HTERT RPE-1 (cell line): Measurements from ENCODE around the gene ALDH1B1.

Experiments used
- in situ Hi-C: fragments of 300-500 bp; cut with MboI; formaldehyde crosslinking; loops from 4 replicates; pipeline ENCODE4 v1.14.3; 2020; ENCODE audit warnings: low sequenced_read_pairs

ALDH1B1 gene

GRCh38 chr9:38413283-38413682, 20.8 kb downstream of the ALDH1B1 start:
- in situ Hi-C loops: no loop called here

GRCh38 chr9:38414040-38414723, 21.7 kb downstream of the ALDH1B1 start:
- in situ Hi-C loops: no loop called here

- in situ Hi-C loops: no loop called here
These were observed 23.4 kb downstream of the ALDH1B1 start for GRCh38 chr9:38415856-38416255.

DNA sequence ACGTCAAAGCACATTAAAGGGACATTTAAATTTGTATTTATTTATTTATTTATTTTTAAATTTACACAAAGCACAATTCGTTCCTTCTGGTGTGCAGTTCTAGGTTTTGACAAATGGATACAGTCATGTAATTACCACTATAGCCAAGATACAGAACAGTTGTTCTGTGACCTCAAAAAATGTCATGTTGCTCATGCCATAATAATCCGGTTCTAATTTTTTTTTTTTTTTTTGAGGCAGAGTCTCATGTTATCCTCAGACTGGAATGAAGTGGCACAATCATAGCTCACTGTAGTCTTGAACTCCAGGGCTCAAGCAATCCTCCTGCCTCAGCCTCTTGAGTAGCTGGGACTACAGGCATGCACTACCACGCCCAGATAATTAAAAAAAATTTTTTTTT, 24.0 kb downstream of the ALDH1B1 start:
- in situ Hi-C loops: no loop called here

- in situ Hi-C loops: no loop called here
These were observed 24.8 kb downstream of the ALDH1B1 start for GRCh38 chr9:38417003-38417945.

DNA sequence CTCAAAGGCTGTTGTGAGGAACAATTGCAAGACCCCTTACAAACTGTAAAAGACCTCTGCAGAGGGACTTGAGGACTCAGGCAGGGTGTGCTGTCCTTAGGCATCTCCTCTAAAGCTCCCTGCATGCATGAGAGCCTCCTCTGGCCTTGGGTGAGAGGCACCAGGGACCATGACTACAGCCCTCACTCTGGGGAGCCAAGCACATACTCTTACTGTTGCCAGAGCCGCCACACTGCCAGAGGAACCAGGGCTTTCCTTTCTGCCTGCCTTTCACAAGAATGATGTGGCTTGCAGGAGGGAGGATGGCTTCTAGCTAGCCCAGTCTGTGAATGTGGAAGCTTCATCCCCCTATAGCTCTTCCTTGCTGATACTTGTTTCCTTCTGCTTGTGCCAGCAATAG, 25.9 kb downstream of the ALDH1B1 start:
- in situ Hi-C loops: no loop called here

DNA sequence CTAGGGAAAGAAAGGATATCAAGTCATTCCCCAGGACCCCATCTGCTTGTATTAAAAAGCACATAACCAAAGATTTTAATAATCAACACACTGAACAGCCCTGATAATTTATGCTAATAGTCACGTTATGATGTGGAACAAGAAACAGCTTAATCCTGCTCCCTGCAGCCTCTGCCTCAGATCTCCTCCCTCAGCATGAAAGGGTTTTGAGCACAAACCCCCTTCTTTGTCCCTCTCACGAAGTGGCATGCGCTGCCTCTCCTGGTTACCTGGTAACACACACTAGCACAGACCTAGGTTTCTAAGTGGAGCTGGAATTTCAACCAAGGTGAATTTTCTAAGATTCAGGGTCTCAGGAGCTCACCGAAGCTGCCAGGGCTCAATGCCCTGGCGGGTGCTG, 26.7 kb downstream of the ALDH1B1 start:
- in situ Hi-C loops: no loop called here

- in situ Hi-C loops: no loop called here
These were observed 29.2 kb downstream of the ALDH1B1 start for GRCh38 chr9:38421498-38422211.

DNA sequence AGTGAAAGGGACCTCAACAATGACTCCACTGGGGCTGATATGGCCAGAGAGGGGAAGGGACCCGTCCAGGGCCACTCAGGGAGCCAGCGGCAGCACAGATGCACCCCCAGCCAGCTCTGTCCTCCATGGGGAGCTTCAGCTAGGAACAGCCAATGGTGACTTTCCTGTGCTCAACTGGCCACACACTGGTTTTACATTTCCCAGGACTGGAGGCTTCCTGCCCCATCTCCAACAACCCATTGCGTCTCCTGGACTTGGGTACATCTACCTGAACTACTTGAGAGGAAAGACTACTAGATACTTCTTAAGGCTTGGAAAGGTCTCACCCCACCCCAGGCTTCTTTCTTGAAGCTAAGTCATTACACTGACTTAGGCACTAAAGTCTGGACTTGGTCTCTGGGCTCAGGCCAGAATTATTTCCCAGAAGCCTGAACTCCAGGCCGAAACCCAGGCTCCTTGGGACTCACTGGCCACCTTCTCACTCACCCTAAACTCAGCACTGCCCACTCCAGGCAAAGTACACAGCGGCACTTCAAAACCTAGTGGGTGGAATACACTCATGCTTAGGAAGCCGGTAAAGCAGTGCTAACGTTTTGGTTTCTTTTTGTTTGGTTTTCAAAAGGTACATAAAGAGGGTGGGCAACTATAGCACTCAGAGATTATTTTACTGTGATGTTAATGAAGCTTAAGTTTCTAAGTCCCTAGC, 30.2 kb downstream of the ALDH1B1 start:
- in situ Hi-C loops: no loop called here

DNA sequence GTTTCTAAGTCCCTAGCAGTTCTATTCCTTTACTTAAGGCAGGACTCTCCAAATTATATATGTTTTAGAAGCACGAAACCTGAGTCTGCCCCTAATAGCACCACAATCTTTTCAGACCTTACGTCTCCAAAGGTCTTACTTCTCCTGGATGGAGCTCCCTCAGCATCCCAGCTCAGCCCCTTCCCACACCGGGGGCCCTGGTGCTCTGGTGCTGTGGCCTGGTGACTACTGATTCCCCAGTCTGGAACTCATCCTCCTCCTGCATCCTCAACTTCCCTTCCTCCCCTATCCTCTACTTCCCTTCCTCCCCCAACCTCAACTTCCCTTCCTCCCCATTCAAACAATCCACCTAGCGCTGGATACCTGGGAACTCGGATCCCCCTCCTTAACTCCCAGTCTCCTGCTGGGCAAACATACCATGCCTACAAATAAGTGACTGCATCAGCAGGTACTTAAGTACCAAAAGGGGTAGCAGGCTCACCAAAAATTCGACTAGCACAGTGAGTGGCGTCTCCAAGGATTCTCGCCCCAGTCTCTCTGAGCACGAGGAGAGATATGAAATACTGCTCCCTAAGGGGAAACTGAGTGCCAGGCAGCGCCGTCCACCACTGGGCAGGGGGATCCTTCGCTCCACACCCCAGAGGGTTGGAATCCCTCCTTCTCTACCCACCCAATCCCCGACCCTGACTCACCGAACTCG, 30.9 kb downstream of the ALDH1B1 start:
- in situ Hi-C loops: no loop called here

DNA sequence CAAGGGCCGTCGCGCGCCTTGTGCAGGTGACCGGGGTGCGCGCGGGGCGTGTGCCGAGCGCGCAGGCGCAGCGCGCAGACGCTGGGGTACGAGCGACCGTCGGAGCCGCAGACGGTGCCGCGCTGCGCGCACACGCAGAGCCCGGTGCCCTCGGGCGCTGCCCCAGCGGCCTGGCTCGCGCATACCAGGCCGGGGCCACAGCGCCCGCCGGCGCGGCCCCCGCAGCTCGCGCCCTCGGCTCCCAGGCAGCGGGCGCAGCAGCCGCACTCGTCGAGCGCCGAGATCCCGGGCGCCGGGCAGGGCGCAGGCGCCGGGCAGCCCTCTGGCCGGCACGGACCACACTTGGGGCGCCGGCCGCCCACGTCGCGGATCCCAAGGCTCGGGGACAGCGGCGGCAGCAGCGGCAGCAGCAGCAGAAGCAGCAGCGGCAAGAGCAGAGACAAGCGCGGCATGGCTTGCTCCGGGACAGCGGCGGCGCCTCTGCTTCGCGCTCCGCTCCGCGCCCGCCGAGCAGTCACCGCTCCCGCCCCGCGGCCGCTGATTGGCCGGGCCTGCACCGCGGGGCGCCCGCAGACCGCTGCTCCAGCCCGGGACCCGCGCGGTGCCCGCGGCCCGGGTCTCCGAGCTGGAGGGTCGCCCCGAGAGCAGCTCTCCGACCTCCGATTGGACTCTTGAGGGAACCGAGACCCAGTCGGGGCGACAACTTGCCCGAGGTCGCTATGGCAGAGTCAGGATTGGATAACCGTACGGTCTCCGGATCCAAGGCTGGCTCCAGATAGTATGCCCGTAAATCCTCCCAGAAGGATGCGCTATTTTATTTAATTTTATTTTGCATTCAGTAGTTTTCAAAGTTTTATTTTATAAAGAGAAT, 31.7 kb downstream of the ALDH1B1 start, which contains the start of gene IGFBPL1:
IGFBPL1 (minus strand) TSS at position 482 of the 871 bp plus-strand sequence; CDS start at position 452, 30 bp downstream.
- in situ Hi-C loops: no loop called here

DNA sequence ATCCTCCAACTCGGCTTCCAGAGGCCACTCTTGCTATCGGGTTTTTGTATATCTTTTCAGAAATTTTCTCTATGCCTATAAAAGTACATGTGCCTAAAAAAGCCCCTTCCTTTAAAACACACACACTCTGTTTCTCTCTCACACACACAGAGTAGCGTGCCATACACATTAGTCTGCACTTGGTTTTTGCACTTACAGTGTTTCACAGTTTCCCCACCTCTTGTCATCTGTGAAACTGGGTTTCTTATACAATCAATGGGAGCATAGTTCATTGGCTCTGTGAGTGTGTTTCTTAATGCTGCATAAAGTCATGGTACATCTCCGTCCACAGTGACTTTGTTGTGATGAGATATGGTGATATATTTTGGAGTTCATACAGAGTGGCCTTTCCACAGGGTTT, 32.4 kb downstream of the ALDH1B1 start:
- in situ Hi-C loops: no loop called here

GRCh38 chr9:38428062-38428461, 35.6 kb downstream of the ALDH1B1 start:
- in situ Hi-C loops: no loop called here

DNA sequence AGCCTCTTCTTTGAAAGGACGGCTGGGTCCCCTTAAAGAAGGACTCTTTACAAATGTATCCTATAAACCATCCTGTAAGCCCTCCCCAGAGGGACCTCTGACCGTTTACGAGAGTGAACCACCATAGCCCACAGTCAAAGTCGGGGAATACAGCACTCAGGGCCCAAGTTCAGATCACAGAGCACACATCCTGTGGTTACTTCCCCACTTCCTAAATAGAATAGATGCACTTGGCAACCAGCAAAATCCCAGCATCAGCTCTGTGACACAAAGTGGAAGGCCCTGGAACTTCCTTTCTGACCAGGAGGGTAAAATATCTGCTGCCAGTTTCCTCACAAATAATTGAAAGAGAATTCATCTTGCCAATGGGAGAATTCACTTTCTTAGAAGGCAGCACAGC, 38.6 kb downstream of the ALDH1B1 start:
- in situ Hi-C loops: no loop called here

GRCh38 chr9:38432922-38433510, 40.5 kb downstream of the ALDH1B1 start:
- in situ Hi-C loops: no loop called here

DNA sequence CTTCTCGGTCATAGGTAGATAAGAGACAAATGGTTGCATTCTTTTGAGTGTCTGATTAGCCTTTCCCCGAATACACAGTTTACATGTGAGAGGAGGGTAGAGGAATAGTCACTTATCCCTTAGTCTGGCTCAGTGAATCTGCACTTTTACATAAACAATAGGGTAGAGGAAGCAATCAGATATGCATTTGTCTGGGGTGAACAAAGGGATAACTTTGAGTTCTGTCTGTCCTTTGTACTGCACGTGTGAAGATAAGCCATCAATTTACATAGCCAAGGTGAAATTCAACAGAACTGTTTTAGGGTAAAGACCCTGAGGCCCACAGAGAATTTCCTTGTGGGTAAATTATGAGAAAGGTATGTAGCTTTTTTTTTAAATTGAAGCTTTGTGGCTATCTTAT, 41.9 kb downstream of the ALDH1B1 start:
- in situ Hi-C loops: no loop called here

DNA sequence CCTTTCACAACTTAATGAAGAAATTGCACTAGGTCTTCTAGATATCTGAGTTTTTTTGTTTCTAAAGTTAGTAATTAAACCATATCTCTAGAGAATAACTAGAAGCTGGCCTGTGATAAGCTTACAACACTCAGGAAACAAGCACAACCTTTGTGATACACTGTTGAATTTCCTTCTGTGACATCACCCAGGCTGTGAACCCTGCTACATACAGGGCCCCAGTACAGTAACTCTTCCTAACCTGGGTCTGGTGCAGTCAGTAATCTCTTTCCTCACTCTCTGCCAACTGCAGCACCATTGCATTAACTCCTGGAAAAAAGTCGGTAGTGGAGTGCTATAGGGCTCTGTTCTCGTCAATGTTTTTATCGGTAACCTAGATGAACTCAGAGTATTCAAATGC, 42.4 kb downstream of the ALDH1B1 start:
- in situ Hi-C loops: no loop called here

DNA sequence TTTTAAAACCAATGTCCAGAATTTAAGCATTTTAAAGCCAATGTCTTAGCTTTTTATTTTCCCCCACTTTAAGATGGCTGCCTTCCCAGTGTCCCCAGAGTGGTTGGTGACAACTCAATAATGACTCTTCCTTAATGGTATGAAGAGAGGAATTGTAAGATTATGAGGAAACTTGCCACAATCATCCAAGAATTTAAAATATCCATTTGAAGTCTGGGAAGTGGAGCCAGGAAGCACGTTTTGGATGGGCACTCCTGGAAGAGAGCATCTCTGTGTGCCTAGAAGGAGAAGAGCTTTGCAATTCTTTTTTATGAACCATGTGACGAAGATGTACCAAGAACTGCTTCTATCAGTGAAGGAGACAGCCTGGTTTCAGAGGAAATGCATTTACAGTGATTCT, 43.0 kb downstream of the ALDH1B1 start:
- in situ Hi-C loops: no loop called here

- in situ Hi-C loops: no loop called here
These were observed 44.2 kb downstream of the ALDH1B1 start for GRCh38 chr9:38436708-38437107.
